ENCODE data around the gene PRR20G.

The PRR20G gene

GRCh38 chr3:127262533-127262932 lies 25.3 kb downstream of the PRR20G start:
- no peak for DNase-seq

GRCh38 chr3:127261925-127262324 lies 25.9 kb downstream of the PRR20G start:
- DNase-seq: no peak

GRCh38 chr3:127260826-127261555 lies 26.9 kb downstream of the PRR20G start:
- DNase-seq: no peak

- DNase-seq: no peak
These were observed 27.4 kb downstream of the PRR20G start for GRCh38 chr3:127260416-127260815.

GRCh38 chr3:127259882-127260281 lies 28.0 kb downstream of the PRR20G start:
- no peak for DNase-seq

GRCh38 chr3:127258733-127259132 lies 29.1 kb downstream of the PRR20G start:
- no peak for DNase-seq

GRCh38 chr3:127257351-127257750 lies 30.5 kb downstream of the PRR20G start:
- no peak for DNase-seq

- no peak for DNase-seq
These were observed 31.0 kb downstream of the PRR20G start for GRCh38 chr3:127256733-127257271.

- DNase-seq: no peak
These were observed 31.7 kb downstream of the PRR20G start for GRCh38 chr3:127256138-127256537.

GRCh38 chr3:127255516-127255915 lies 32.3 kb downstream of the PRR20G start:
- no peak for DNase-seq

GRCh38 chr3:127254730-127255129 lies 33.1 kb downstream of the PRR20G start:
- no peak for DNase-seq

GRCh38 chr3:127254033-127254644 lies 33.7 kb downstream of the PRR20G start:
- no peak for DNase-seq

- no peak for DNase-seq
These were observed 34.4 kb downstream of the PRR20G start for GRCh38 chr3:127253491-127253890.

GRCh38 chr3:127252446-127252845 lies 35.4 kb downstream of the PRR20G start:
- DNase-seq: no peak

- no peak for DNase-seq
These were observed 37.8 kb downstream of the PRR20G start for GRCh38 chr3:127250032-127250431.

- no peak for DNase-seq
These were observed 40.6 kb downstream of the PRR20G start for GRCh38 chr3:127247292-127247691.

GRCh38 chr3:127238602-127239001 lies 49.2 kb downstream of the PRR20G start:
- DNase-seq: no peak

- no peak for DNase-seq
These were observed 50.0 kb downstream of the PRR20G start for GRCh38 chr3:127237835-127238234.

- DNase-seq: no peak
These were observed 52.1 kb downstream of the PRR20G start for GRCh38 chr3:127235706-127236105.

GRCh38 chr3:127234778-127235177 lies 53.1 kb downstream of the PRR20G start:
- no peak for DNase-seq
